ENCODE results near the gene USH1G.
"Not testable (repeated sequence)": the region's sequence is repeated elsewhere in the genome, so short reads cannot be mapped to it uniquely, and the experiment has no call there.

USH1G gene

GRCh38 chr17:74971069-74971841, 48.2 kb upstream of the USH1G start:
- Histone ChIP-seq H3K9ac (ENCODE audit: low read length) (no peak overlapping the region), H3K4ac (ENCODE audit: low read depth in 1 of 2, low read length in 2 of 2) (no peak overlapping the region), H3K4me1 (ENCODE audit: control insufficient read depth, insufficient read depth, low read depth, low read length) (peaks cover 13% of the 10 kb centered on the region), H3K18ac (ENCODE audit: low read depth in 1 of 2, low read length in 2 of 2) (no peak overlapping the region), H2BK120ac (ENCODE audit: low read depth, low read length) (no peak overlapping the region), H3K27ac (ENCODE audit: low read length, poor library complexity, severe bottlenecking) (no peak overlapping the region), H3K14ac (ENCODE audit: low read length in 2 of 2) (no peak overlapping the region), H3K4me3 (ENCODE audit: insufficient read depth in 1 of 2, low read depth in 1 of 2, low read length in 2 of 2) (no peak overlapping the region), H3K9me3 (ENCODE audit: control insufficient read depth, low read length) (no peaks in the 10 kb centered on the region), H4K8ac (ENCODE audit: low read length) (no peak overlapping the region), H2BK15ac (ENCODE audit: low read depth, poor library complexity, severe bottlenecking) (peak overlapping the region; percentile 49), H3K27me3 (ENCODE audit: control insufficient read depth in 1 of 2, insufficient read depth in 1 of 2, low read length in 2 of 2) (peaks cover 33 to 56% of the 10 kb centered on the region in 2 experiments), H3K79me1 (replicated peaks; ENCODE audit: low read length, poor library complexity, severe bottlenecking) (no peaks in the 10 kb centered on the region), H3K4me2 (ENCODE audit: low read length, poor library complexity, severe bottlenecking) (no peak overlapping the region), H3K23ac (ENCODE audit: low read length in 2 of 2) (peak overlapping the region in 1 of 2 experiments; percentile 57), H4K91ac (ENCODE audit: low read length) (no peak overlapping the region), H2BK12ac (ENCODE audit: low read length in 2 of 2) (no peak overlapping the region), H2BK5ac (ENCODE audit: low read depth, low read length, poor library complexity, severe bottlenecking) (no peak overlapping the region), H2AK5ac (ENCODE audit: low read length, severe bottlenecking) (no peak overlapping the region), H2AFZ (ENCODE audit: low read depth, low read length) (no peak overlapping the region), H3K36me3 (ENCODE audit: control insufficient read depth in 1 of 2, insufficient read depth in 2 of 2, low read depth in 1 of 2, low read length in 2 of 2) (no peaks in the 10 kb centered on the region)
- 65% methylated on average over 8 of the region's 8 CpGs for WGBS
- no peak for DNase-seq

GRCh38 chr17:74970395-74970794, 47.3 kb upstream of the USH1G start:
- H3K4me2 ChIP-seq (ENCODE audit: low read length, poor library complexity, severe bottlenecking): no peak overlapping the region
- H3K9me3 ChIP-seq (ENCODE audit: control insufficient read depth, low read length): no peaks in the 10 kb centered on the region
- no peak overlapping the region for H3K14ac ChIP-seq (ENCODE audit: low read length in 2 of 2)
- H2BK5ac ChIP-seq (ENCODE audit: low read depth, low read length, poor library complexity, severe bottlenecking): no peak overlapping the region
- no peak overlapping the region for H2BK12ac ChIP-seq (ENCODE audit: low read length in 2 of 2)
- H3K27ac ChIP-seq (ENCODE audit: low read length, poor library complexity, severe bottlenecking): no peak overlapping the region
- no peak overlapping the region for H3K4me3 ChIP-seq (ENCODE audit: insufficient read depth in 1 of 2, low read depth in 1 of 2, low read length in 2 of 2)
- H2BK120ac ChIP-seq (ENCODE audit: low read depth, low read length): no peak overlapping the region
- 84% methylated on average over 3 of the region's 3 CpGs for WGBS
- no peak for DNase-seq
- H3K9ac ChIP-seq (ENCODE audit: low read length): no peak overlapping the region
- no peaks in the 10 kb centered on the region for H3K36me3 ChIP-seq (ENCODE audit: control insufficient read depth in 1 of 2, insufficient read depth in 2 of 2, low read depth in 1 of 2, low read length in 2 of 2)
- H4K8ac ChIP-seq (ENCODE audit: low read length): no peak overlapping the region
- no peak overlapping the region for H2BK15ac ChIP-seq (ENCODE audit: low read depth, poor library complexity, severe bottlenecking)
- H4K91ac ChIP-seq (ENCODE audit: low read length): no peak overlapping the region
- peaks cover 13% of the 10 kb centered on the region for H3K4me1 ChIP-seq (ENCODE audit: control insufficient read depth, insufficient read depth, low read depth, low read length)
- H2AK5ac ChIP-seq (ENCODE audit: low read length, severe bottlenecking): no peak overlapping the region
- H2AFZ ChIP-seq (ENCODE audit: low read depth, low read length): no peak overlapping the region
- no peak overlapping the region for H3K23ac ChIP-seq (ENCODE audit: low read length in 2 of 2)
- H3K4ac ChIP-seq (ENCODE audit: low read depth in 1 of 2, low read length in 2 of 2): no peak overlapping the region
- H3K18ac ChIP-seq (ENCODE audit: low read depth in 1 of 2, low read length in 2 of 2): no peak overlapping the region
- H3K79me1 ChIP-seq (replicated peaks; ENCODE audit: low read length, poor library complexity, severe bottlenecking): no peaks in the 10 kb centered on the region
- H3K27me3 ChIP-seq (ENCODE audit: control insufficient read depth in 1 of 2, insufficient read depth in 1 of 2, low read length in 2 of 2): peaks cover 33 to 51% of the 10 kb centered on the region in 2 experiments

DNA sequence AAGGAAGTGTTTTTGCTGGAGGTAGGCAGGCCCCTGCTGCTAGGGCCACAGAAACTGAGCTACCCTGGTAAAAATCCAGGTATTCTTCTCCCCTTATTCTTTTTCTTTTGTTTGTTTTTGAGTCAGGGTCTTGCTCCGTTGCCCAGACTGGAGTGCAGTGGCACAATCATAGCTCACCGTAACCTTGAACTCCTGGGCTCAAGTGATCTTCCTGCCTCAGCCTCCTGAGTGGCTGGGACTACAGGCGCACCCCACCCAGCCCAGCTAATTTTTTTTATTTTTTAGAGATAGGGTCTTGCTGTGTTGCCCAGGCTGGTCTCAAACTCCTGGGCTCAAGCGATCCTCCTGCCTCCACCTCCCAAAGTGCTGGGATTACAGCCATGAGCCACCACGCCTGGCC, 46.4 kb upstream of the USH1G start:
- H2AFZ ChIP-seq (ENCODE audit: low read depth, low read length); H3K23ac ChIP-seq (ENCODE audit: low read length in 2 of 2); H3K4me3 ChIP-seq (ENCODE audit: insufficient read depth in 1 of 2, low read depth in 1 of 2, low read length in 2 of 2); H4K91ac ChIP-seq (ENCODE audit: low read length); DNase-seq; H2BK12ac ChIP-seq (ENCODE audit: low read length in 2 of 2); H3K79me1 ChIP-seq (replicated peaks; ENCODE audit: low read length, poor library complexity, severe bottlenecking); H3K4ac ChIP-seq (ENCODE audit: low read depth in 1 of 2, low read length in 2 of 2); H3K9me3 ChIP-seq (ENCODE audit: control insufficient read depth, low read length); H4K8ac ChIP-seq (ENCODE audit: low read length); H2AK5ac ChIP-seq (ENCODE audit: low read length, severe bottlenecking); H2BK15ac ChIP-seq (ENCODE audit: low read depth, poor library complexity, severe bottlenecking); H3K18ac ChIP-seq (ENCODE audit: low read depth in 1 of 2, low read length in 2 of 2); H3K27ac ChIP-seq (ENCODE audit: low read length, poor library complexity, severe bottlenecking); H3K14ac ChIP-seq (ENCODE audit: low read length in 2 of 2); H2BK120ac ChIP-seq (ENCODE audit: low read depth, low read length); H3K9ac ChIP-seq (ENCODE audit: low read length); H3K4me2 ChIP-seq (ENCODE audit: low read length, poor library complexity, severe bottlenecking); H2BK5ac ChIP-seq (ENCODE audit: low read depth, low read length, poor library complexity, severe bottlenecking); H3K36me3 ChIP-seq (ENCODE audit: control insufficient read depth in 1 of 2, insufficient read depth in 2 of 2, low read depth in 1 of 2, low read length in 2 of 2): not testable (repeated sequence)
- Histone ChIP-seq H3K4me1 (ENCODE audit: control insufficient read depth, insufficient read depth, low read depth, low read length) (peaks cover 13% of the 10 kb centered on the region), H3K27me3 (ENCODE audit: control insufficient read depth in 1 of 2, insufficient read depth in 1 of 2, low read length in 2 of 2) (peaks cover 30 to 46% of the 10 kb centered on the region in 2 experiments)
- WGBS: 98% methylated on average over 4 of the region's 5 CpGs

- H2BK120ac ChIP-seq (ENCODE audit: low read depth, low read length): no peak overlapping the region
These were observed 45.3 kb upstream of the USH1G start for GRCh38 chr17:74968361-74968780.

More at GRCh38 chr17:74968361-74968780, 45.3 kb upstream of the USH1G start:
- Histone ChIP-seq H3K14ac (ENCODE audit: low read length in 2 of 2) (no peak overlapping the region), H3K4ac (ENCODE audit: low read depth in 1 of 2, low read length in 2 of 2) (no peak overlapping the region), H3K4me3 (ENCODE audit: insufficient read depth in 1 of 2, low read depth in 1 of 2, low read length in 2 of 2) (no peak overlapping the region), H4K91ac (ENCODE audit: low read length) (no peak overlapping the region), H2BK12ac (ENCODE audit: low read length in 2 of 2) (no peak overlapping the region), H3K9me3 (ENCODE audit: control insufficient read depth, low read length) (no peaks in the 10 kb centered on the region), H3K27ac (ENCODE audit: low read length, poor library complexity, severe bottlenecking) (no peak overlapping the region), H3K23ac (ENCODE audit: low read length in 2 of 2) (no peak overlapping the region), H3K27me3 (ENCODE audit: control insufficient read depth in 1 of 2, insufficient read depth in 1 of 2, low read length in 2 of 2) (peaks cover 19 to 39% of the 10 kb centered on the region in 2 experiments), H2AK5ac (ENCODE audit: low read length, severe bottlenecking) (no peak overlapping the region), H3K4me1 (ENCODE audit: control insufficient read depth, insufficient read depth, low read depth, low read length) (peaks cover 13% of the 10 kb centered on the region), H3K36me3 (ENCODE audit: control insufficient read depth in 1 of 2, insufficient read depth in 2 of 2, low read depth in 1 of 2, low read length in 2 of 2) (no peaks in the 10 kb centered on the region), H3K4me2 (ENCODE audit: low read length, poor library complexity, severe bottlenecking) (no peak overlapping the region), H2BK5ac (ENCODE audit: low read depth, low read length, poor library complexity, severe bottlenecking) (no peak overlapping the region), H3K79me1 (replicated peaks; ENCODE audit: low read length, poor library complexity, severe bottlenecking) (no peaks in the 10 kb centered on the region), H3K9ac (ENCODE audit: low read length) (no peak overlapping the region), H4K8ac (ENCODE audit: low read length) (no peak overlapping the region), H2BK15ac (ENCODE audit: low read depth, poor library complexity, severe bottlenecking) (no peak overlapping the region), H2AFZ (ENCODE audit: low read depth, low read length) (no peak overlapping the region), H3K18ac (ENCODE audit: low read depth in 1 of 2, low read length in 2 of 2) (no peak overlapping the region)
- DNase-seq: no peak
- 85% methylated on average over 4 of the region's 5 CpGs for WGBS

Data from mesenchymal stem cell (in vitro differentiated cells and primary cell).